ENCODE measurements around the gene RBPJL. TPM values are rescaled to one million over a fixed set of nuclear protein-coding genes. Genes with fewer than 3 reads are reported as not detected.

The RBPJL gene
- total and polyA plus RNA-seq, 5 donors from 2014 or later = not detected

DNA sequence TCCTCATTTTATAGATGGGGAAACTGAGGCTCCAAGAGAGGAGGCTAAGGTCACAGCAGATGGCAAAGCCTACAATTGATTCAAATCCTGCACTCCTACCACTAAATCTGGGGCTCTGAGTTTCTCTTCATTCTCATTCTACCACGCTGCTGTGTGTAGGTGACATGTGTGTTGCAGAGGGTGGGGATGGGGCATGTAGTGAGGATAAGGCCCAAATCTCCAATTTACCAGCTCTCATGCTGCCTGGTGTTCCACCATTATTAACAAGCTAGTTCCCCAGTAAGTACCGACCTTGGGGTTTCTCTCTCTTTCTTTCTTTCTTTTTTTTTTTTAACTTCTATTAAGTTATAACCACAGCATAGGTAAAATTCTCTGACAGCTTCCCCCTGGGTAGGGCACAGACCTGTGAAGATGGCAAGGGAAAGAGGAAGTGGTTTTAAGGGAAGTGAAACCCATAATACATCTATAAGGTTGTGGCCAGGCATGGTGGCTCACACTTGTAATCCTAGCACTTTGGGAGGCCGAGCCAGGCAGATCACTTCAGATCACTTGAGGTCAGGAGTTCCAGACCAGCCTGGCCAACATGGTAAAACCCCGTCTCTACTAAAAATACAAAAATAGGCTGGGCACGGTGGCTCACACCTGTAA, 14.4 kb downstream of the RBPJL start:
- Histone ChIP-seq H3K4me1 (ENCODE audit: control insufficient read depth, insufficient read depth, low read length, poor library complexity, severe bottlenecking) (peaks cover 15% of the 10 kb centered on the region), H3K27ac (ENCODE audit: insufficient read depth, low read length, poor library complexity, severe bottlenecking) (no peak overlapping the region), H3K36me3 (ENCODE audit: control insufficient read depth, insufficient read depth, low read length) (no peaks in the 10 kb centered on the region), H3K27me3 (ENCODE audit: control insufficient read depth, insufficient read depth, low read length) (no peaks in the 10 kb centered on the region), H3K4me3 (ENCODE audit: low read depth, low read length) (no peak overlapping the region), H3K9me3 (ENCODE audit: control insufficient read depth in 2 of 2, low read length in 2 of 2) (no peaks in the 10 kb centered on the region)
- H3K4me1 Mint-ChIP-seq = peaks cover 8 to 27% (median 15%) of the 10 kb centered on the region in 4 donors
- H3K4me3 Mint-ChIP-seq = peak overlapping the region in 2 of 4 donors; percentile 15 to 36
- H3K9me3 Mint-ChIP-seq = no peaks in the 10 kb centered on the region
- H3K36me3 Mint-ChIP-seq = no peaks in the 10 kb centered on the region
- H3K27me3 Mint-ChIP-seq = peaks cover 5% of the 10 kb centered on the region
- H3K27ac Mint-ChIP-seq = peak overlapping the region; percentile 63 to 78 (median 72)
- DNase-seq = peak in 2 of 3 donors; percentile 11 to 78
- ATAC-seq (ENCODE audit: low read depth in 2 of 2) = peak; percentile 58 to 66

DNA sequence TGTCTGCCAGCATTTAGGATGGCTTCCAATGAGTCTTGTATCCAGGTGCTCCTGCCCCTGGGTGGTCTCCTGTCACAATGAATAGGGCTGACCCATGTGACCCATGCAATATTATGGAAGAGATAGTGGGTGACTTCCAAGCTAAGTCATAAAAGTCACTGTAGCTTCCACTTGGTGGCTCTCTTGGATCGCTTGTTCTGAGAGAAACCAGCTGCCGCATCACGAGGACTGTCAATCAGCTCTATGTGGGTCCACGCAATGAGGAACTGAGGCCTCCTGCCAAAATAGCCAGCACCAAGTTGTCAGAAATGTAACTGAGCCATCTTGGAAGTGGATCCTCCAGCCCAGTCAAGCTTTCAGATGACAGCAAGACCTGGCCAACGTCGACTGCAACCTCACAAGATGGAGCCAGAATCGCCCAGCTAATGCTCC, 16.3 kb downstream of the RBPJL start:
- H3K36me3 Mint-ChIP-seq = no peaks in the 10 kb centered on the region
- no peak overlapping the region for H3K4me3 Mint-ChIP-seq
- H3K4me1 Mint-ChIP-seq = peaks cover 8 to 19% (median 15%) of the 10 kb centered on the region in 4 donors
- ATAC-seq (ENCODE audit: low read depth in 2 of 2) (no peak), DNase-seq (no peak)
- Histone ChIP-seq H3K27ac (ENCODE audit: insufficient read depth, low read length, poor library complexity, severe bottlenecking) (no peak overlapping the region), H3K4me1 (ENCODE audit: control insufficient read depth, insufficient read depth, low read length, poor library complexity, severe bottlenecking) (peaks cover 15% of the 10 kb centered on the region), H3K4me3 (ENCODE audit: low read depth, low read length) (no peak overlapping the region), H3K27me3 (ENCODE audit: control insufficient read depth, insufficient read depth, low read length) (no peaks in the 10 kb centered on the region), H3K36me3 (ENCODE audit: control insufficient read depth, insufficient read depth, low read length) (no peaks in the 10 kb centered on the region), H3K9me3 (ENCODE audit: control insufficient read depth in 2 of 2, low read length in 2 of 2) (no peaks in the 10 kb centered on the region)
- H3K27ac Mint-ChIP-seq = no peak overlapping the region
- H3K27me3 Mint-ChIP-seq = no peaks in the 10 kb centered on the region
- no peaks in the 10 kb centered on the region for H3K9me3 Mint-ChIP-seq

DNA sequence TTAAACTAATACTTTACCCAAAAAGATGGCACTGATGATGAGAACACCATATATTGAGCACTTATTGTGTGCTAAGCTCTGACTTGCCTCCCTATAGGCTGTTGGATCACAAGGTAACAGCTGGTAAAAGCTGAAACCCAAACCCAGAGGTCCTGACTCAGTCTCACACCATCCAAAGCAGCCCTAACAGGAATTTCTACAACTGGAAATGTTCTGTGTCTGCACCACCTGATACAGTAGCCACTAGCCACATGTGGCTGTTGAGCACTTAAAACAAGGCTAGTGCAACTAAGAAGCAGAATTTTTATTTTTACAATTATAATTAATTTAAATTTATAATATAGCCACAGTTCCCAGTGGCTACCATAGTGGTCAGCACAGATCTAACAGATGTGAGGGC, 17.1 kb downstream of the RBPJL start:
- H3K4me3 ChIP-seq (ENCODE audit: low read depth, low read length) = no peak overlapping the region
- Mint-ChIP-seq H3K9me3 (no peaks in the 10 kb centered on the region), H3K36me3 (no peaks in the 10 kb centered on the region), H3K27ac (no peak overlapping the region), H3K27me3 (no peaks in the 10 kb centered on the region), H3K4me3 (no peak overlapping the region), H3K4me1 (peaks cover 8 to 19% (median 15%) of the 10 kb centered on the region in 4 donors)
- H3K36me3 ChIP-seq (ENCODE audit: control insufficient read depth, insufficient read depth, low read length) = peaks cover under 1% of the 10 kb centered on the region
- H3K9me3 ChIP-seq (ENCODE audit: control insufficient read depth in 2 of 2, low read length in 2 of 2) = no peaks in the 10 kb centered on the region
- H3K27ac ChIP-seq (ENCODE audit: insufficient read depth, low read length, poor library complexity, severe bottlenecking) = no peak overlapping the region
- ATAC-seq (ENCODE audit: low read depth in 2 of 2) (no peak), DNase-seq (no peak)
- no peaks in the 10 kb centered on the region for H3K27me3 ChIP-seq (ENCODE audit: control insufficient read depth, insufficient read depth, low read length)
- peaks cover 15% of the 10 kb centered on the region for H3K4me1 ChIP-seq (ENCODE audit: control insufficient read depth, insufficient read depth, low read length, poor library complexity, severe bottlenecking)

DNA sequence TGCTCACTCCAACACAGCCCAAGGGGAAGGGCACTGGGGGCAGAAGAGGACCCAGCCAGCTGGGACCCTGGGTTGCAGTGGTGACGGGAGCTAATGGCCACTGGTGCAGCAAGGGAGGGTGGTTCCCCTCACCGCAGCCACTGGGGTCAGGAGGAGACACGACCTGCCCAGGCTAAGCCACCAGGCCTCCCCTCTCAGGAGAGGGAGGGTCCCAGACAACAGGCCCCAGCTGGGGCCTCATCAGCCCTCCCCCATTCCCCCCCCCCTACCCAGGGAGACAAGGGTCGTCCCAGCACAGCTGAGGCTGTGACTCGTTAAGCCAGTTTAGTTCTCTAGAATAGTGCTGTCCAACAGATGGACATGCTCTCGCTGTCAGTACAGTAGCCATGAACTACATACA, 18.7 kb downstream of the RBPJL start:
- ATAC-seq (ENCODE audit: low read depth in 2 of 2) = no peak
- no peak for DNase-seq
- H3K9me3 Mint-ChIP-seq = no peaks in the 10 kb centered on the region
- peaks cover 5 to 9% (median 8%) of the 10 kb centered on the region in 4 donors for H3K4me1 Mint-ChIP-seq
- H3K27ac Mint-ChIP-seq = no peak overlapping the region
- Histone ChIP-seq H3K9me3 (ENCODE audit: control insufficient read depth in 2 of 2, low read length in 2 of 2) (no peaks in the 10 kb centered on the region), H3K27ac (ENCODE audit: insufficient read depth, low read length, poor library complexity, severe bottlenecking) (no peak overlapping the region), H3K36me3 (ENCODE audit: control insufficient read depth, insufficient read depth, low read length) (peaks cover 7% of the 10 kb centered on the region), H3K4me1 (ENCODE audit: control insufficient read depth, insufficient read depth, low read length, poor library complexity, severe bottlenecking) (peaks cover 10% of the 10 kb centered on the region), H3K4me3 (ENCODE audit: low read depth, low read length) (no peak overlapping the region), H3K27me3 (ENCODE audit: control insufficient read depth, insufficient read depth, low read length) (no peaks in the 10 kb centered on the region)
- H3K4me3 Mint-ChIP-seq = no peak overlapping the region
- H3K27me3 Mint-ChIP-seq = no peaks in the 10 kb centered on the region
- no peaks in the 10 kb centered on the region for H3K36me3 Mint-ChIP-seq

DNA sequence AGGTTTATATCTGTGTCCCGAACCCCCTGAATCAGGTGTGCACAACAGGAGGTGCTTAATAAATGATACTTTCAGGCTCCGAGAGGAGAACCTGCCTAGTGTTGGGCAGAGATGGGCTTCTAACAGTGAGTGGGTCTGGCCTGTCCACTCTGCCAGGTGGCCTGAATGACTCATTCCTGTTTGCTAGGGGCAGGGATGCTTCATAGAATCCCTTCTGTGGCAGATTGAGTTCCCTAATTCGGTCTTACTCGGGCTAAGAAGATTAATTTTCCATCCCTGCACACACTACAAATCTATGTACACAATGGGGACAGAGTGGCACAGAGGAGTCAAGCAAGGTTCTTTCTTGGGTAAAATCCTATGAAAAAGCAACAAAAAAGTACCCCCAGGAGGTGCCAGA, 21.8 kb downstream of the RBPJL start:
- Histone ChIP-seq H3K27ac (ENCODE audit: insufficient read depth, low read length, poor library complexity, severe bottlenecking) (no peak overlapping the region), H3K4me1 (ENCODE audit: control insufficient read depth, insufficient read depth, low read length, poor library complexity, severe bottlenecking) (no peaks in the 10 kb centered on the region), H3K27me3 (ENCODE audit: control insufficient read depth, insufficient read depth, low read length) (no peaks in the 10 kb centered on the region), H3K4me3 (ENCODE audit: low read depth, low read length) (no peak overlapping the region), H3K9me3 (ENCODE audit: control insufficient read depth in 2 of 2, low read length in 2 of 2) (no peaks in the 10 kb centered on the region), H3K36me3 (ENCODE audit: control insufficient read depth, insufficient read depth, low read length) (peaks cover 7% of the 10 kb centered on the region)
- peak overlapping the region in 1 of 3 donors; percentile 7 for H3K27ac Mint-ChIP-seq
- DNase-seq (no peak), ATAC-seq (ENCODE audit: low read depth in 2 of 2) (no peak)
- H3K4me1 Mint-ChIP-seq = no peaks in the 10 kb centered on the region
- no peaks in the 10 kb centered on the region for H3K9me3 Mint-ChIP-seq
- H3K27me3 Mint-ChIP-seq = no peaks in the 10 kb centered on the region
- H3K36me3 Mint-ChIP-seq = no peaks in the 10 kb centered on the region
- H3K4me3 Mint-ChIP-seq = no peak overlapping the region

DNA sequence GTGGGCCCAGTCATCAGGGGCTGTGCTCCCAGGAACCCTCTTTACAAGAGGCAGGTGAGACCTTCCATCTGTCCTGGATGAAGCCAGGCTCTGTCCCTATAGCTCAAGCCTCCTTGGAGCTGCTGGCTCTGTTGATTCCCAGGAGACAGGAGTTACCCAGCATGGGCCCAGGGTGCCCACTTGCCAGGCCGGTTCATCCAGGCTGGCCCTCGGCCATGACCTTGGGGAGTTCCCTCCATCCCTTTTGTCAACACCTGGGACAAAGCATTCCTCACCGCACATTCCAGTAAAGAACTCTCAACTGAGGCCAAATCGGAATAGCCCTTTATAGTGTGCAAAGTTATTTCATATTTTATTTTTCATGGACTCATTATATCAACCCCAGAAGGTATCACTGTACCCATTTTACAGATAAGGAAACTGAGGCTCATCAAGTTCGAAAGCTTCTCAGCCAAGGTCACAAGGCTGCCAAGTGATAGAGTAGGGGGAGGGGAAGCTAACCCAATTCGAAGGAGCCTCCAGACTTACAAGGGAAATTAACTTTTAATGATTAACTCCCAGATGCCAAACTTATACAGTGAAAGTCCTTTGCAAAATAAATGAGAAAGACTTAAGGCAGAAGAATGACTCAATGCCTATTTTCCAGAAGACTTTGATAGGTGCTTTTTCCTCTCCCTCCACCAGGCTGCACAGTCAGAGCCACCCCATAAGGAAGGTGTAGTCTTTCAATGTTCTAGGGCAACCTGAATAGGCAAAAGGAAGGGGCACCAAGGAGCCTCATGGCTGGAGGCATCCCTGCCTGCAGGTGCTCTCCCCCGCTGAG, 23.1 kb downstream of the RBPJL start:
- H3K4me3 Mint-ChIP-seq = no peak overlapping the region
- H3K36me3 ChIP-seq (ENCODE audit: control insufficient read depth, insufficient read depth, low read length) = peaks cover 7% of the 10 kb centered on the region

DNA sequence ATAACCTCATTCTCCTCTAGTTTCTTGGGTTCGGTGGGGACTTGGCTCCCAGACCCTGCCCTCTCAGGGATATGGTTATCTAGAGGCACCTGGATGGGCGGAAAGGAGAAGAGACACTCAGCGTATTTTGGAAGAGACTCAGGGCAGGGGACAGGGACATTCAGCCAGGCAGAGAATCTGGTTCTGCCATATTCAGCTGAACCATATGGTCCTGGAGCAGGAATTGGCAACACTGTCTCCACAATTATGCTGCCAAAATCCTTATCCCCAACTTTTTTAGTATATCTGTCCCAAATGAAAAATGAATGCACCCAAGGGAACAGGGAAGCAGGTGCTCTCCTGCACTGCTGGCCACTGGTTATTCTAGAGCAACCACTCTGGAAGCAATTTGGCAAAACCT, 23.8 kb downstream of the RBPJL start:
- Mint-ChIP-seq H3K9me3 (no peaks in the 10 kb centered on the region), H3K4me1 (no peaks in the 10 kb centered on the region), H3K27me3 (no peaks in the 10 kb centered on the region), H3K27ac (no peak overlapping the region), H3K36me3 (no peaks in the 10 kb centered on the region), H3K4me3 (no peak overlapping the region)
- H3K4me3 ChIP-seq (ENCODE audit: low read depth, low read length) = no peak overlapping the region
- ATAC-seq (ENCODE audit: low read depth in 2 of 2) = no peak
- H3K36me3 ChIP-seq (ENCODE audit: control insufficient read depth, insufficient read depth, low read length) = peaks cover 10% of the 10 kb centered on the region
- no peak overlapping the region for H3K27ac ChIP-seq (ENCODE audit: insufficient read depth, low read length, poor library complexity, severe bottlenecking)
- no peak for DNase-seq
- no peaks in the 10 kb centered on the region for H3K4me1 ChIP-seq (ENCODE audit: control insufficient read depth, insufficient read depth, low read length, poor library complexity, severe bottlenecking)
- H3K9me3 ChIP-seq (ENCODE audit: control insufficient read depth in 2 of 2, low read length in 2 of 2) = no peaks in the 10 kb centered on the region
- no peaks in the 10 kb centered on the region for H3K27me3 ChIP-seq (ENCODE audit: control insufficient read depth, insufficient read depth, low read length)

More for the DNA sequence above, 23.1 kb downstream of the RBPJL start:
- Histone ChIP-seq H3K27ac (ENCODE audit: insufficient read depth, low read length, poor library complexity, severe bottlenecking) (no peak overlapping the region), H3K9me3 (ENCODE audit: control insufficient read depth in 2 of 2, low read length in 2 of 2) (no peaks in the 10 kb centered on the region), H3K4me1 (ENCODE audit: control insufficient read depth, insufficient read depth, low read length, poor library complexity, severe bottlenecking) (no peaks in the 10 kb centered on the region), H3K27me3 (ENCODE audit: control insufficient read depth, insufficient read depth, low read length) (no peaks in the 10 kb centered on the region), H3K4me3 (ENCODE audit: low read depth, low read length) (no peak overlapping the region)
- Mint-ChIP-seq H3K36me3 (no peaks in the 10 kb centered on the region), H3K27me3 (no peaks in the 10 kb centered on the region), H3K9me3 (no peaks in the 10 kb centered on the region), H3K27ac (no peak overlapping the region), H3K4me1 (no peaks in the 10 kb centered on the region)
- no peak for ATAC-seq (ENCODE audit: low read depth in 2 of 2)
- no peak for DNase-seq
